Femur (tissue), 1 donor: ENCODE data around the gene WDR90.

Source experiments
- DNase-seq: peaks from one replicate; pipeline ENCODE4 v3.0.0-alpha.2; 2017

WDR90 gene

GRCh38 chr16:640614-641013 is 8.6 kb upstream of the WDR90 start:
- no peak for DNase-seq

GRCh38 chr16:641326-642188 is 7.6 kb upstream of the WDR90 start, which contains the start of gene MCRIP2:
TSS of gene MCRIP2 (plus strand) at chr16:641828. CDS start at chr16:641992, 164 bp downstream.
- peak; percentile 85 for DNase-seq

GRCh38 chr16:642189-643049 is 6.7 kb upstream of the WDR90 start:
- peak; percentile 44 for DNase-seq

GRCh38 chr16:643050-643368 is 6.2 kb upstream of the WDR90 start:
- DNase-seq: no peak

GRCh38 chr16:644556-644955 is 4.6 kb upstream of the WDR90 start:
- no peak for DNase-seq

GRCh38 chr16:645852-646678 is 3.1 kb upstream of the WDR90 start:
- no peak for DNase-seq

GRCh38 chr16:646679-647172 is 2.4 kb upstream of the WDR90 start:
- DNase-seq: no peak

- DNase-seq: no peak
Measured at GRCh38 chr16:647173-647902, 1.8 kb upstream of the WDR90 start.

GRCh38 chr16:648071-648780 is 939 bp upstream of the WDR90 start:
- DNase-seq: no peak

GRCh38 chr16:649631-650030 is 466 bp downstream of the WDR90 start:
- DNase-seq: no peak

- DNase-seq: no peak
Measured at GRCh38 chr16:651844-652243, 2.7 kb downstream of the WDR90 start.

GRCh38 chr16:652454-653305 is 3.5 kb downstream of the WDR90 start:
- DNase-seq: no peak

- DNase-seq: no peak
Measured at GRCh38 chr16:654034-654433, 4.9 kb downstream of the WDR90 start.

- DNase-seq: no peak
Measured at GRCh38 chr16:657487-657886, 8.3 kb downstream of the WDR90 start.

GRCh38 chr16:658679-659571 is 9.8 kb downstream of the WDR90 start:
- no peak for DNase-seq

GRCh38 chr16:659618-660017 is 10.5 kb downstream of the WDR90 start:
- DNase-seq: no peak

GRCh38 chr16:660132-660458 is 10.9 kb downstream of the WDR90 start:
- DNase-seq: no peak

GRCh38 chr16:660459-661183 is 11.5 kb downstream of the WDR90 start:
- DNase-seq: peak; percentile 90
